Measurements from ENCODE around the gene DUS1L. TPM values are rescaled to one million over a fixed set of nuclear protein-coding genes. Genes with fewer than 3 reads are reported as not detected.

DUS1L gene
- polyA plus RNA-seq, 1 experiment: 21.4 TPM

GRCh38 chr17:82105417-82105881 lies 39.8 kb upstream of the DUS1L start:
- ChIA-PET CTCF (interaction anchor here (0.7 kb wide), 1 partner anchor 79 kb away, joined by 3 read pairs; no protein-coding TSS in a partner anchor), POLR2A (interaction anchor here (0.7 kb wide), 1 partner anchor 63 kb away, joined by 3 read pairs; no protein-coding TSS in a partner anchor)
- H3K9me3 ChIP-seq (ENCODE audit: control insufficient read depth, insufficient read depth, low read length): no peaks in the 10 kb centered on the region; the same call in 1 of the 2 replicates
- no peak overlapping the region for H3K4me3 ChIP-seq (ENCODE audit: low read depth, low read length)
- DNase-seq (ENCODE audit: low read depth, low spot score): no peak
- no peaks in the 10 kb centered on the region for H3K27me3 ChIP-seq (ENCODE audit: control insufficient read depth, insufficient read depth, low read length)
- no peak for TF ChIP-seq CTCF (IDR thresholded peaks at IDR 0.05; ENCODE audit: low read depth, low read length)
- no peak overlapping the region for H3K27ac ChIP-seq (ENCODE audit: low read depth, low read length)

GRCh38 chr17:82104797-82105416 lies 39.3 kb upstream of the DUS1L start:
- no peak for TF ChIP-seq CTCF (IDR thresholded peaks at IDR 0.05; ENCODE audit: low read depth, low read length)
- no peak for DNase-seq (ENCODE audit: low read depth, low spot score)
- Histone ChIP-seq H3K27me3 (ENCODE audit: control insufficient read depth, insufficient read depth, low read length) (no peaks in the 10 kb centered on the region), H3K27ac (ENCODE audit: low read depth, low read length) (no peak overlapping the region), H3K9me3 (ENCODE audit: control insufficient read depth, insufficient read depth, low read length) (no peaks in the 10 kb centered on the region; the same call in 1 of the 2 replicates), H3K4me3 (ENCODE audit: low read depth, low read length) (no peak overlapping the region)
- CTCF ChIA-PET: no interaction called here
- POLR2A ChIA-PET: interaction anchor here (0.6 to 0.7 kb wide), 2 partner anchors 63 to 442 kb away, joined by 3 to 6 read pairs; no protein-coding TSS in a partner anchor

DNA sequence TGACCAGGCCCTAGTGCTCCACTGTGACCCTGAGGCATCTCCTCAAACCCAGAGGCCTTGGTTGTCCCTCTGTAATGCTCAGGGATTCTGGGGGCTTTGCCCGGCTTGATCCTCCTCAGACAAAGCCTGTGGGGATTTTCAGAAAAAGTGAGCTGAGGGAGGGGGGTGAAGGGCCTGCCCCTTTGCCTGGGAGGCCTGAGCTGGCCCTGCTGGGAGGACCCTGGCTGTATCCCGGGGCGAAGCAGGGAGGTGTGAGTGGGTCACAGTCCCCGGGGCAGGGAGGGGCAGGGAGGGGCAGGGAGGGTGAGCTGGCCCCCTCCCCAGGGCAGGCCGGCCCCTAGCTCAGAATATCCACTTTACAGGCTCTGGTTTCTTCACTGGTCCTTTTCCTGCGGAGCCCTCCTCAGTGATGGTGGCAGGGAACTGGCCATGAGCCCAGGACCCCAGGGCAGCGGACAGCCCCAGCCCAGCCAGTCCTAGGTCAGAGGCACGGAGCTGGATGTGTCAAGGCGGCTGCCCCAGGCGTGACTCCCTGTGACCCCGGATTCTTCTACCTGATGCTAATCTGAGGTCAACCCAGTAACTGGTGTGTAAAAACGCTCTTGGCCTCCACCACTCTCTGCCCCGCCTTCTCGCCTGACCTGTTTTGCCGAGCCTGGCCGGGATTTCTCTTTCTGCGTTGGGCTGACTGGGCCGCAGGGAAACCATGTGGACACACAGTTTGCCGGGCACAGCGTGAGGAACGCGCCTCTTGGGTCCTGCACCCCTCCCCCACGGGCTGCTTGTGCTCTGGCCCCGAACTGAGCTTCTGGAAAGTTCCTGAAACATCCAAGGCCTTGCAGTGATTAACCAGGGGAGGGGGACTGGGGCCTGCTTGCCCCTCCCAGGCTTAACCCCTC lies 38.2 kb upstream of the DUS1L start:
- no peak for DNase-seq (ENCODE audit: low read depth, low spot score)
- Histone ChIP-seq H3K27me3 (ENCODE audit: control insufficient read depth, insufficient read depth, low read length) (no peaks in the 10 kb centered on the region), H3K27ac (ENCODE audit: low read depth, low read length) (no peak overlapping the region), H3K9me3 (ENCODE audit: control insufficient read depth, insufficient read depth, low read length) (no peaks in the 10 kb centered on the region; the same call in 1 of the 2 replicates), H3K4me3 (ENCODE audit: low read depth, low read length) (no peak overlapping the region)
- CTCF ChIA-PET: no interaction called here
- TF ChIP-seq CTCF (IDR thresholded peaks at IDR 0.05; ENCODE audit: low read depth, low read length): no peak
- POLR2A ChIA-PET: no interaction called here

DNA sequence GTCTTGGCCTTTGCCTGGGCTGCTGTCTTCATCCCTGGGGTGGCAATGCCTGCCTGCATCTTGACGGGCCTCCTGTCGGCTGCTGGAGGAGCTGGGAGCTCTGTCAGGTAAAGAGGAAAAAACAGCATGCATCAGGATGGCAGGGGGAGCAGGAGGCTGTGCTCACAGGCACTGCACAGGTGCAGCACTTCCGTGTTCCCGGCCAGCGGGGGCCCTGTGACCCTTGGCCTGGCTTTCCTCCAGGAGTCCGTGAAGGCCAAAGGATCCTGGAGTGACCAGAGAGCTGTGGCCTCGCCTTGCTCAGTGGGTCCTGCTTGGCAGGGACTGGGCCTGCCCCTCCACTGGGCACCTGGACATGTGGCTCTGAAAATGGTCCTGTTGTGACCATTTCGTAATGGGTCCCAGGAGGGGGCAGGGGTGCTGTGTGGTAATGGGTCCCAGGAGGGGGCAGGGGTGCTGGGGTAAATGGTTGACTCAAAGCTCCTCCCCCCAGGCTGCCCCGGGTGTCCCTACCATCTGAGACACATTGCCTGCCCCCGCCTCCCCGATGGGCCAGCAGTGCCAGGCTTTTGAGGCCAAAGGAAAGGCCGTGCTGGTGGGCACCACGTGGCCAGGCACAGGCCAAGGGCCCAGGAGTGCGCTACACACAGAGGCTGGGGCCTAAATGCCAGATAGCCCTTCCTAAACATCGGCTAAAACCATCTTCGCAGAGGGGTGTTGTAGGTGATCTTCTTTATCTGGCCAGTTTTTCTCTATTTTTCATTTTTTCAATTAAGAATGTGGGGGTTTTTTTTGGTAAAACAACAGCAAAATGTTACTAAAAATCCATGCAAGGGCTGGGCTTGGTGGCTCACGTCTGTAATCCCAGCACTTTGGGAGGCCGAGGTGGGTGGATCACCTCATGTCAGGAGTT lies 36.4 kb upstream of the DUS1L start:
- Histone ChIP-seq H3K4me3 (ENCODE audit: low read depth, low read length) (no peak overlapping the region), H3K27me3 (ENCODE audit: control insufficient read depth, insufficient read depth, low read length) (no peaks in the 10 kb centered on the region), H3K9me3 (ENCODE audit: control insufficient read depth, insufficient read depth, low read length) (no peaks in the 10 kb centered on the region; the same call in 1 of the 2 replicates), H3K27ac (ENCODE audit: low read depth, low read length) (no peak overlapping the region)
- POLR2A ChIA-PET: no interaction called here
- CTCF ChIA-PET: no interaction called here
- DNase-seq (ENCODE audit: low read depth, low spot score): no peak
- no peak for TF ChIP-seq CTCF (IDR thresholded peaks at IDR 0.05; ENCODE audit: low read depth, low read length)
